GM23338 (cell line): Measurements from ENCODE around the gene HK2. TPM values are rescaled to one million over a fixed set of nuclear protein-coding genes. Genes with fewer than 3 reads are reported as not detected.

Experiments
- ATAC-seq: fragments of 200-7000 bp; cut with Tn5 transposase; 3 replicates; pipeline ENCODE4 v1.9.1; 2020
- DNase-seq: peaks from one replicate; pipeline ENCODE4 v3.0.0-alpha.2; 2015; ENCODE audit warnings: low spot score
- H2AFZ ChIP-seq: fragments of 200-600 bp; sonication (generic); 2 replicates; pipeline ENCODE4 v1.8.0; 2016; ENCODE audit warnings: antibody characterized with exemption, mild to moderate bottlenecking, moderate library complexity
- H3F3A ChIP-seq: fragments of 200-600 bp; sonication (generic); replicated peaks from 2 replicates; pipeline ENCODE4 v1.8.0; 2017; ENCODE audit warnings: antibody characterized with exemption, mixed run types, low read depth
- H3K27ac ChIP-seq: fragments of 200-600 bp; sonication (generic); 2 replicates; pipeline ENCODE4 v1.6.1; 2016; ENCODE audit warnings: low read depth
- H3K27me3 ChIP-seq: fragments of 200-600 bp; sonication (generic); 2 replicates; pipeline ENCODE4 v1.8.0; 2016; ENCODE audit warnings: mild to moderate bottlenecking, mixed run types, moderate library complexity; ENCODE audit not compliant: insufficient read depth
- H3K36me3 ChIP-seq: fragments of 200-600 bp; sonication (generic); 2 replicates; pipeline ENCODE4 v1.8.0; 2016; ENCODE audit warnings: mild to moderate bottlenecking; ENCODE audit not compliant: insufficient read depth
- H3K4me1 ChIP-seq: fragments of 200-600 bp; sonication (generic); 2 replicates; pipeline ENCODE4 v1.8.0; 2016; ENCODE audit warnings: mild to moderate bottlenecking, moderate library complexity; ENCODE audit not compliant: insufficient read depth
- H3K4me2 ChIP-seq: fragments of 200-600 bp; sonication (generic); 2 replicates; pipeline ENCODE4 v1.7.1; 2017; ENCODE audit warnings: mixed run types
- H3K4me3 ChIP-seq: fragments of 200-600 bp; sonication (generic); 2 replicates; pipeline ENCODE4 v1.6.1; 2016; ENCODE audit warnings: mixed run types
- H3K79me2 ChIP-seq: fragments of 200-600 bp; sonication (generic); replicated peaks from 2 replicates; pipeline ENCODE4 v1.8.0; 2017; ENCODE audit warnings: mild to moderate bottlenecking; ENCODE audit not compliant: insufficient read depth
- H3K9me2 ChIP-seq: fragments of 200-600 bp; sonication (generic); 2 replicates; pipeline ENCODE4 v1.8.0; 2017; ENCODE audit not compliant: insufficient read depth
- H4K20me1 ChIP-seq: fragments of 200-600 bp; sonication (generic); replicated peaks from 2 replicates; pipeline ENCODE4 v1.8.0; 2017; ENCODE audit warnings: mild to moderate bottlenecking; ENCODE audit not compliant: insufficient read depth
- H3K27ac Mint-ChIP-seq: 2 replicates; pipeline ENCODE4 v1.8.0; 2020; ENCODE audit warnings: inconsistent platforms, mild to moderate bottlenecking, moderate library complexity, mixed read lengths
- H3K27me3 Mint-ChIP-seq: 3 replicates; pipeline ENCODE4 v1.8.0; 2022; ENCODE audit warnings: low read depth, mild to moderate bottlenecking, moderate library complexity, mixed read lengths, inconsistent platforms; ENCODE audit not compliant: insufficient read depth, poor library complexity
- H3K36me3 Mint-ChIP-seq: 3 replicates; pipeline ENCODE4 v1.8.0; 2021; ENCODE audit warnings: low read depth, mild to moderate bottlenecking, inconsistent platforms, moderate library complexity, mixed read lengths
- H3K4me1 Mint-ChIP-seq: 3 replicates; pipeline ENCODE4 v1.8.0; 2020; ENCODE audit warnings: mild to moderate bottlenecking, inconsistent platforms, mixed read lengths
- H3K4me3 Mint-ChIP-seq: 3 replicates; pipeline ENCODE4 v1.8.0; 2021; ENCODE audit warnings: moderate library complexity, mild to moderate bottlenecking, inconsistent platforms, mixed read lengths
- H3K9me3 Mint-ChIP-seq: 3 replicates; pipeline ENCODE4 v1.8.0; 2020; ENCODE audit warnings: moderate library complexity, mild to moderate bottlenecking, inconsistent platforms, mixed read lengths
- CREB1 ChIP-seq: fragments of 250-450 bp; sonication (Bioruptor Pico); IDR thresholded peaks from 2 replicates; pipeline ENCODE4 v1.5.0; 2020; ENCODE audit warnings: low read depth, mild to moderate bottlenecking, moderate library complexity
- EZH2 ChIP-seq: fragments of 200-600 bp; sonication (generic); IDR thresholded peaks from one replicate; pipeline ENCODE4 v1.8.0; 2017; ENCODE audit warnings: antibody characterized with exemption, mild to moderate bottlenecking, low read depth; ENCODE audit not compliant: unreplicated experiment
- EZH2phosphoT487 ChIP-seq: fragments of 200-600 bp; sonication (generic); IDR thresholded peaks from one replicate; pipeline ENCODE4 v1.8.1; 2018; ENCODE audit warnings: antibody characterized with exemption; ENCODE audit not compliant: unreplicated experiment
- JUNB ChIP-seq: IDR thresholded peaks from one replicate; pipeline ENCODE4 v1.6.1; 2016; ENCODE audit warnings: antibody characterized with exemption; ENCODE audit not compliant: unreplicated experiment
- NANOG ChIP-seq: IDR thresholded peaks from 2 replicates; pipeline ENCODE4 v1.6.1; 2016; ENCODE audit warnings: antibody characterized with exemption, borderline replicate concordance
- ZNF114 ChIP-seq: fragments of 250-450 bp; sonication (Bioruptor Pico); IDR thresholded peaks from 2 replicates; pipeline ENCODE4 v1.5.0; 2020; ENCODE audit warnings: mild to moderate bottlenecking, moderate library complexity
- ZNF331 ChIP-seq: fragments of 250-450 bp; sonication (Bioruptor Pico); IDR thresholded peaks from 2 replicates; pipeline ENCODE4 v1.5.0; 2020; ENCODE audit warnings: low read depth, mild to moderate bottlenecking, moderate library complexity
- polyA plus RNA-seq: library from polyadenylated mRNA; unstranded; fragments of >200 nt; fragmentation: Nextera tagmentation; extraction: Ambion mirVana; gene quantifications from 2 replicates; pipeline ENCODE4 v1.2.1, GENCODE V29; 2016
- total RNA-seq: library from RNA; depleted of rRNA; stranded (reverse); fragments of >200 nt; shearing (Covaris generic); gene quantifications from 2 replicates; pipeline ENCODE4 v1.2.3, GENCODE V29; 2014
- TF ChIP-seq, protein P1 (sequence below): IDR thresholded peaks from 2 replicates; pipeline ENCODE4 v1.6.1; 2016; ENCODE audit warnings: antibody characterized with exemption
- TF ChIP-seq, protein P2 (sequence below), 2 experiments: fragments of 200-600 bp in 1 of 2; sonication (generic) in 1 of 2; conservative IDR thresholded peaks; 2 replicates each; pipeline versions ENCODE4 v1.5.1 to v1.6.1; 2016 to 2017; ENCODE audit warnings: antibody characterized with exemption in 2 of 2, low read depth in 2 of 2, mild to moderate bottlenecking in 2 of 2, moderate library complexity in 1 of 2
- TF ChIP-seq, protein P3 (sequence below): IDR thresholded peaks from one replicate; pipeline ENCODE4 v1.6.1; 2018; ENCODE audit warnings: antibody characterized with exemption; ENCODE audit not compliant: unreplicated experiment
- TF ChIP-seq, protein P4 (sequence below): fragments of 250-450 bp; sonication (Bioruptor Pico); IDR thresholded peaks from 2 replicates; pipeline ENCODE4 v1.5.0; 2020; ENCODE audit warnings: mild to moderate bottlenecking, moderate library complexity

Gene HK2
- total and polyA plus RNA-seq, 2 experiments from 2014 or later, result 23.2 to 54.7 TPM

GRCh38 chr2:74931940-74932339, 98.0 kb downstream of the HK2 start (continued):
- TF ChIP-seq, protein P1, sequence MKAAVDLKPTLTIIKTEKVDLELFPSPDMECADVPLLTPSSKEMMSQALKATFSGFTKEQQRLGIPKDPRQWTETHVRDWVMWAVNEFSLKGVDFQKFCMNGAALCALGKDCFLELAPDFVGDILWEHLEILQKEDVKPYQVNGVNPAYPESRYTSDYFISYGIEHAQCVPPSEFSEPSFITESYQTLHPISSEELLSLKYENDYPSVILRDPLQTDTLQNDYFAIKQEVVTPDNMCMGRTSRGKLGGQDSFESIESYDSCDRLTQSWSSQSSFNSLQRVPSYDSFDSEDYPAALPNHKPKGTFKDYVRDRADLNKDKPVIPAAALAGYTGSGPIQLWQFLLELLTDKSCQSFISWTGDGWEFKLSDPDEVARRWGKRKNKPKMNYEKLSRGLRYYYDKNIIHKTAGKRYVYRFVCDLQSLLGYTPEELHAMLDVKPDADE, result no peak
- no peak for TF ChIP-seq CREB1 (CRISPR knock-in tag)
- no peak for TF ChIP-seq JUNB
- no peak for TF ChIP-seq EZH2phosphoT487
- no peak for TF ChIP-seq EZH2

GRCh38 chr2:74935975-74936391, 102.1 kb downstream of the HK2 start:
- H3K36me3 ChIP-seq, result no peaks in the 10 kb centered on the region
- H3K27ac ChIP-seq, result no peak overlapping the region
- Mint-ChIP-seq H3K4me3 (no peak overlapping the region), H3K27me3 (no peaks in the 10 kb centered on the region), H3K4me1 (no peaks in the 10 kb centered on the region; the same call in 2 of the 3 replicates), H3K36me3 (no peaks in the 10 kb centered on the region; the same call in 2 of the 3 replicates), H3K27ac (no peak overlapping the region), H3K9me3 (no peaks in the 10 kb centered on the region)
- TF ChIP-seq CREB1 (CRISPR knock-in tag) (no peak), EZH2phosphoT487 (no peak), ZNF114 (CRISPR knock-in tag) (no peak), NANOG (no peak), ZNF331 (CRISPR knock-in tag) (no peak)
- TF ChIP-seq, protein P2, sequence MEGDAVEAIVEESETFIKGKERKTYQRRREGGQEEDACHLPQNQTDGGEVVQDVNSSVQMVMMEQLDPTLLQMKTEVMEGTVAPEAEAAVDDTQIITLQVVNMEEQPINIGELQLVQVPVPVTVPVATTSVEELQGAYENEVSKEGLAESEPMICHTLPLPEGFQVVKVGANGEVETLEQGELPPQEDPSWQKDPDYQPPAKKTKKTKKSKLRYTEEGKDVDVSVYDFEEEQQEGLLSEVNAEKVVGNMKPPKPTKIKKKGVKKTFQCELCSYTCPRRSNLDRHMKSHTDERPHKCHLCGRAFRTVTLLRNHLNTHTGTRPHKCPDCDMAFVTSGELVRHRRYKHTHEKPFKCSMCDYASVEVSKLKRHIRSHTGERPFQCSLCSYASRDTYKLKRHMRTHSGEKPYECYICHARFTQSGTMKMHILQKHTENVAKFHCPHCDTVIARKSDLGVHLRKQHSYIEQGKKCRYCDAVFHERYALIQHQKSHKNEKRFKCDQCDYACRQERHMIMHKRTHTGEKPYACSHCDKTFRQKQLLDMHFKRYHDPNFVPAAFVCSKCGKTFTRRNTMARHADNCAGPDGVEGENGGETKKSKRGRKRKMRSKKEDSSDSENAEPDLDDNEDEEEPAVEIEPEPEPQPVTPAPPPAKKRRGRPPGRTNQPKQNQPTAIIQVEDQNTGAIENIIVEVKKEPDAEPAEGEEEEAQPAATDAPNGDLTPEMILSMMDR (conservative IDR thresholded peaks at IDR 0.05; ENCODE audit: low read depth in 2 of 2), result no peak
- TF ChIP-seq, protein P3, sequence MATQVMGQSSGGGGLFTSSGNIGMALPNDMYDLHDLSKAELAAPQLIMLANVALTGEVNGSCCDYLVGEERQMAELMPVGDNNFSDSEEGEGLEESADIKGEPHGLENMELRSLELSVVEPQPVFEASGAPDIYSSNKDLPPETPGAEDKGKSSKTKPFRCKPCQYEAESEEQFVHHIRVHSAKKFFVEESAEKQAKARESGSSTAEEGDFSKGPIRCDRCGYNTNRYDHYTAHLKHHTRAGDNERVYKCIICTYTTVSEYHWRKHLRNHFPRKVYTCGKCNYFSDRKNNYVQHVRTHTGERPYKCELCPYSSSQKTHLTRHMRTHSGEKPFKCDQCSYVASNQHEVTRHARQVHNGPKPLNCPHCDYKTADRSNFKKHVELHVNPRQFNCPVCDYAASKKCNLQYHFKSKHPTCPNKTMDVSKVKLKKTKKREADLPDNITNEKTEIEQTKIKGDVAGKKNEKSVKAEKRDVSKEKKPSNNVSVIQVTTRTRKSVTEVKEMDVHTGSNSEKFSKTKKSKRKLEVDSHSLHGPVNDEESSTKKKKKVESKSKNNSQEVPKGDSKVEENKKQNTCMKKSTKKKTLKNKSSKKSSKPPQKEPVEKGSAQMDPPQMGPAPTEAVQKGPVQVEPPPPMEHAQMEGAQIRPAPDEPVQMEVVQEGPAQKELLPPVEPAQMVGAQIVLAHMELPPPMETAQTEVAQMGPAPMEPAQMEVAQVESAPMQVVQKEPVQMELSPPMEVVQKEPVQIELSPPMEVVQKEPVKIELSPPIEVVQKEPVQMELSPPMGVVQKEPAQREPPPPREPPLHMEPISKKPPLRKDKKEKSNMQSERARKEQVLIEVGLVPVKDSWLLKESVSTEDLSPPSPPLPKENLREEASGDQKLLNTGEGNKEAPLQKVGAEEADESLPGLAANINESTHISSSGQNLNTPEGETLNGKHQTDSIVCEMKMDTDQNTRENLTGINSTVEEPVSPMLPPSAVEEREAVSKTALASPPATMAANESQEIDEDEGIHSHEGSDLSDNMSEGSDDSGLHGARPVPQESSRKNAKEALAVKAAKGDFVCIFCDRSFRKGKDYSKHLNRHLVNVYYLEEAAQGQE, result no peak
- TF ChIP-seq, protein P1, result no peak
- TF ChIP-seq, protein P4, sequence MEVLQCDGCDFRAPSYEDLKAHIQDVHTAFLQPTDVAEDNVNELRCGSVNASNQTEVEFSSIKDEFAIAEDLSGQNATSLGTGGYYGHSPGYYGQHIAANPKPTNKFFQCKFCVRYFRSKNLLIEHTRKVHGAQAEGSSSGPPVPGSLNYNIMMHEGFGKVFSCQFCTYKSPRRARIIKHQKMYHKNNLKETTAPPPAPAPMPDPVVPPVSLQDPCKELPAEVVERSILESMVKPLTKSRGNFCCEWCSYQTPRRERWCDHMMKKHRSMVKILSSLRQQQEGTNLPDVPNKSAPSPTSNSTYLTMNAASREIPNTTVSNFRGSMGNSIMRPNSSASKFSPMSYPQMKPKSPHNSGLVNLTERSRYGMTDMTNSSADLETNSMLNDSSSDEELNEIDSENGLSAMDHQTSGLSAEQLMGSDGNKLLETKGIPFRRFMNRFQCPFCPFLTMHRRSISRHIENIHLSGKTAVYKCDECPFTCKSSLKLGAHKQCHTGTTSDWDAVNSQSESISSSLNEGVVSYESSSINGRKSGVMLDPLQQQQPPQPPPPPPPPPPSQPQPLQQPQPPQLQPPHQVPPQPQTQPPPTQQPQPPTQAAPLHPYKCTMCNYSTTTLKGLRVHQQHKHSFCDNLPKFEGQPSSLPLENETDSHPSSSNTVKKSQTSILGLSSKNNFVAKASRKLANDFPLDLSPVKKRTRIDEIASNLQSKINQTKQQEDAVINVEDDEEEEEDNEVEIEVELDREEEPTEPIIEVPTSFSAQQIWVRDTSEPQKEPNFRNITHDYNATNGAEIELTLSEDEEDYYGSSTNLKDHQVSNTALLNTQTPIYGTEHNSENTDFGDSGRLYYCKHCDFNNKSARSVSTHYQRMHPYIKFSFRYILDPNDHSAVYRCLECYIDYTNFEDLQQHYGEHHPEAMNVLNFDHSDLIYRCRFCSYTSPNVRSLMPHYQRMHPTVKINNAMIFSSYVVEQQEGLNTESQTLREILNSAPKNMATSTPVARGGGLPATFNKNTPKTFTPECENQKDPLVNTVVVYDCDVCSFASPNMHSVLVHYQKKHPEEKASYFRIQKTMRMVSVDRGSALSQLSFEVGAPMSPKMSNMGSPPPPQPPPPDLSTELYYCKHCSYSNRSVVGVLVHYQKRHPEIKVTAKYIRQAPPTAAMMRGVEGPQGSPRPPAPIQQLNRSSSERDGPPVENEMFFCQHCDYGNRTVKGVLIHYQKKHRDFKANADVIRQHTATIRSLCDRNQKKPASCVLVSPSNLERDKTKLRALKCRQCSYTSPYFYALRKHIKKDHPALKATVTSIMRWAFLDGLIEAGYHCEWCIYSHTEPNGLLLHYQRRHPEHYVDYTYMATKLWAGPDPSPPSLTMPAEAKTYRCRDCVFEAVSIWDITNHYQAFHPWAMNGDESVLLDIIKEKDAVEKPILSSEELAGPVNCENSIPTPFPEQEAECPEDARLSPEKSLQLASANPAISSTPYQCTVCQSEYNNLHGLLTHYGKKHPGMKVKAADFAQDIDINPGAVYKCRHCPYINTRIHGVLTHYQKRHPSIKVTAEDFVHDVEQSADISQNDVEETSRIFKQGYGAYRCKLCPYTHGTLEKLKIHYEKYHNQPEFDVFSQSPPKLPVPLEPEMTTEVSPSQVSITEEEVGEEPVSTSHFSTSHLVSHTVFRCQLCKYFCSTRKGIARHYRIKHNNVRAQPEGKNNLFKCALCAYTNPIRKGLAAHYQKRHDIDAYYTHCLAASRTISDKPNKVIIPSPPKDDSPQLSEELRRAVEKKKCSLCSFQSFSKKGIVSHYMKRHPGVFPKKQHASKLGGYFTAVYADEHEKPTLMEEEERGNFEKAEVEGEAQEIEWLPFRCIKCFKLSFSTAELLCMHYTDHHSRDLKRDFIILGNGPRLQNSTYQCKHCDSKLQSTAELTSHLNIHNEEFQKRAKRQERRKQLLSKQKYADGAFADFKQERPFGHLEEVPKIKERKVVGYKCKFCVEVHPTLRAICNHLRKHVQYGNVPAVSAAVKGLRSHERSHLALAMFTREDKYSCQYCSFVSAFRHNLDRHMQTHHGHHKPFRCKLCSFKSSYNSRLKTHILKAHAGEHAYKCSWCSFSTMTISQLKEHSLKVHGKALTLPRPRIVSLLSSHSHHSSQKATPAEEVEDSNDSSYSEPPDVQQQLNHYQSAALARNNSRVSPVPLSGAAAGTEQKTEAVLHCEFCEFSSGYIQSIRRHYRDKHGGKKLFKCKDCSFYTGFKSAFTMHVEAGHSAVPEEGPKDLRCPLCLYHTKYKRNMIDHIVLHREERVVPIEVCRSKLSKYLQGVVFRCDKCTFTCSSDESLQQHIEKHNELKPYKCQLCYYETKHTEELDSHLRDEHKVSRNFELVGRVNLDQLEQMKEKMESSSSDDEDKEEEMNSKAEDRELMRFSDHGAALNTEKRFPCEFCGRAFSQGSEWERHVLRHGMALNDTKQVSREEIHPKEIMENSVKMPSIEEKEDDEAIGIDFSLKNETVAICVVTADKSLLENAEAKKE (CRISPR knock-in tag), result no peak
- no peaks in the 10 kb centered on the region for H4K20me1 ChIP-seq
- no peaks in the 10 kb centered on the region for H3K79me2 ChIP-seq
- H3F3A ChIP-seq, result no peaks in the 10 kb centered on the region
- ATAC-seq (no peak), DNase-seq (no peak)
- no peaks in the 10 kb centered on the region for H3K9me2 ChIP-seq
- no peak overlapping the region for H3K4me2 ChIP-seq
- no peaks in the 10 kb centered on the region for H3K4me1 ChIP-seq
- no peak overlapping the region for H2AFZ ChIP-seq
- no peaks in the 10 kb centered on the region for H3K27me3 ChIP-seq
- no peak overlapping the region for H3K4me3 ChIP-seq
